H1 (cell line): ENCODE data around the gene NEDD9. TPM values are rescaled to one million over a fixed set of nuclear protein-coding genes. Genes with fewer than 3 reads are reported as not detected.

Experiments
- ASH2L ChIP-seq: fragments of 200-600, 300-600 bp; sonication (generic); IDR thresholded peaks from one replicate; pipeline ENCODE4 v1.7.1; 2017; ENCODE audit warnings: low read length
- BCL11A ChIP-seq, 2 experiments: IDR thresholded peaks; one replicate each; pipeline ENCODE4 v1.6.1; 2011; ENCODE audit warnings: low read depth in 2 of 2, low read length in 2 of 2, mild to moderate bottlenecking in 2 of 2
- BRCA1 ChIP-seq: IDR thresholded peaks from 2 replicates; pipeline ENCODE4 v1.6.1; 2012; ENCODE audit warnings: low read depth, low read length, improper control_type of control experiment
- EZH2 ChIP-seq: fragments of 200-600 bp; sonication (generic); IDR thresholded peaks from 2 replicates; pipeline ENCODE4 v1.7.1; 2012; ENCODE audit warnings: low read depth, mild to moderate bottlenecking, moderate library complexity, low read length, inconsistent platforms; ENCODE audit not compliant: severe bottlenecking
- POU5F1 ChIP-seq: IDR thresholded peaks from 2 replicates; pipeline ENCODE4 v1.6.1; 2011; ENCODE audit warnings: low read depth, mild to moderate bottlenecking, low read length, moderate library complexity
- SP4 ChIP-seq: IDR thresholded peaks from 2 replicates; pipeline ENCODE4 v1.6.1; 2012; ENCODE audit warnings: low read length, inconsistent platforms
- polyA plus RNA-seq, 7 experiments: library from polyadenylated mRNA; depleted of rRNA in 3 of 7; stranded (reverse) in 5 of 7; unstranded in 2 of 7; fragments of >200 nt in 5 of 7; fragments of 200-250 nt in 2 of 7; gene quantifications; 1 replicate in 5 of 7; 2 replicates in 1 of 7; 4 replicates in 1 of 7; pipeline versions ENCODE4 v1.2.1 to v1.2.3, GENCODE V29; 2011 to 2013; ENCODE audit warnings: missing spikeins in 2 of 7, mixed read lengths in 2 of 7
- total RNA-seq: library from RNA; stranded (reverse); fragmentation: NEBNext Ultra II Directional; extraction: Animal tissue kit (Norgen Biotek cat#: 25700); gene quantifications from 2 replicates; pipeline ENCODE4 v1.2.1, GENCODE V29; 2021
- TF ChIP-seq, protein P1 (sequence below): IDR thresholded peaks from 2 replicates; pipeline ENCODE4 v1.6.1; 2012; ENCODE audit warnings: inconsistent platforms

The NEDD9 gene
- total and polyA plus RNA-seq, 2 of the 8 experiments (the other 6 are each of a cell fraction or from before 2014, with no cell fraction given): 3.6 to 12.0 TPM

DNA sequence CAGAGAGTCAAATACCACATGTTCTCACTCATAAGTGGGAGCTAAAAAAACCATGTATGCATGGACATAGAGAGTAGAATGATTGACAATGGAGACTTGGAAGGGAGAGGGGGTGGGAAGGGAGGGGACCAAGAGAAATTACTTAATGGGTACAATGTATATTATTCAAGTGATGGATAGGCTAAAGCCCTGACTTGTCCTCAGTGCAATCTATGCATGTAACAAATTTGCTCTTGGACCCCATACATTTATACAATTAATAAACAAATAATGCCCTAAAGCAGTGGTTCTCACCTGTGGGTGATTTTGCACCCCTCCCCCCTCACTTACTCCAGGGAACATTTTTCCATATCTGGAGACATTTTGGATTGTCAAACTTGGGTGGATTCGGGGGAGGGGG lies 33.5 kb upstream of the NEDD9 start (continued):
- TF ChIP-seq BRCA1 (no peak), ASH2L (no peak), EZH2 (no peak), SP4 (no peak), BCL11A (IDR thresholded peaks at IDR 0.05; ENCODE audit: low read depth in 2 of 2, low read length in 2 of 2) (no peak), POU5F1 (no peak)
- TF ChIP-seq, protein P1, sequence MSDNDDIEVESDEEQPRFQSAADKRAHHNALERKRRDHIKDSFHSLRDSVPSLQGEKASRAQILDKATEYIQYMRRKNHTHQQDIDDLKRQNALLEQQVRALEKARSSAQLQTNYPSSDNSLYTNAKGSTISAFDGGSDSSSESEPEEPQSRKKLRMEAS: no peak
